CD4-positive, alpha-beta T cell treated with Interferon alpha-2 for 1 hour (primary cell): Measurements from ENCODE around the gene RNF40.

Source experiments
- DNase-seq, 2 donors: peaks; one replicate each; pipeline ENCODE4 v3.0.0-alpha.2; 2020 to 2022

The RNF40 gene

GRCh38 chr16:30764816-30765465, 2.8 kb downstream of the RNF40 start:
- DNase-seq, result no peak

DNA sequence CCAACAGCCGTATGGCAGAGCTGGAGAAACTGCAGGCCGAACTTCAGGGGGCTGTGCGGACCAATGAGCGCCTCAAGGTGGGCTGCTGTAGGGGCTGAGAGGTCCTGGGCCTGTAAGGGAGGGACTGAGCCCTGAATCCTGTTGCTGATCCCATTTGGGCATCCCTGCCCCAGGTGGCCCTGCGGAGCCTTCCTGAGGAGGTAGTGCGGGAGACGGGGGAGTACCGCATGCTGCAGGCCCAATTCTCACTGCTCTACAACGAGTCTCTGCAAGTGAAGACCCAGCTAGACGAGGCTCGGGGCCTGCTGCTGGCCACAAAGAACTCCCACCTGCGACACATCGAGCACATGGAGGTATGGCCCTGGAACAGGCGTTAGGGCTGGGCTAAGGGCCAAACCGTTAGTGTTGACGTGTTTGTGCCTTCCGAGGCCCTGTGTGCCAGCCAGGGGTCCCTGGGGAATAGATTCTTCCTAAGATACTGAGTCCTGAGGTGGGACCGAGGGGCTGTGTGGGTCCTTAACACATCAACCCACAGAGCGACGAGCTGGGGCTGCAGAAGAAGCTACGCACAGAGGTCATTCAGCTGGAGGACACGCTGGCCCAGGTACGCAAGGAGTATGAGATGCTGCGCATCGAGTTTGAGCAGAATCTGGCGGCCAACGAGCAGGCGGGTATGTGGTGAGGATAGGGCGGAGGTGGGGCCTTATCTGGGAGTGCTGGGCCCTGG, 4.2 kb downstream of the RNF40 start:
- no peak for DNase-seq

DNA sequence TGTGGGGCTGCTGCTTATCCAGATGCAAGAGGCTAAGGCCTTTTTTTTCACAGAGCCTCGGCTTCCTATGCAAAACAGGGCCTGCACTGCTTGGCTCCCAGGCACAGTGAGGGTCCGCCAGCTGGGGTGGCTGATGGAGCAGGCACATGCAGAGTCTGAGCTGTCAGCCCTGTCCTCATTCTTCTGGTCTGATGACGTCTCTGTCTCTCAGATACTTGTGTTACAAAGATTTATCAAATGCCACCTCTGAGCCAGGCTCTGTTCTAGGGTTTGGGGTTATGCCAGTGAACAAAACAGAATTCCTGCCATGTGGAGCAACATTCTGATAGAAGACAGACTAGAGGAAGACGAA, 4.8 kb downstream of the RNF40 start:
- DNase-seq, result no peak

- peak; percentile 44 to 66 for DNase-seq
Observed at GRCh38 chr16:30767767-30768465, 5.8 kb downstream of the RNF40 start.

GRCh38 chr16:30768583-30769181, 6.6 kb downstream of the RNF40 start:
- DNase-seq, result no peak

DNA sequence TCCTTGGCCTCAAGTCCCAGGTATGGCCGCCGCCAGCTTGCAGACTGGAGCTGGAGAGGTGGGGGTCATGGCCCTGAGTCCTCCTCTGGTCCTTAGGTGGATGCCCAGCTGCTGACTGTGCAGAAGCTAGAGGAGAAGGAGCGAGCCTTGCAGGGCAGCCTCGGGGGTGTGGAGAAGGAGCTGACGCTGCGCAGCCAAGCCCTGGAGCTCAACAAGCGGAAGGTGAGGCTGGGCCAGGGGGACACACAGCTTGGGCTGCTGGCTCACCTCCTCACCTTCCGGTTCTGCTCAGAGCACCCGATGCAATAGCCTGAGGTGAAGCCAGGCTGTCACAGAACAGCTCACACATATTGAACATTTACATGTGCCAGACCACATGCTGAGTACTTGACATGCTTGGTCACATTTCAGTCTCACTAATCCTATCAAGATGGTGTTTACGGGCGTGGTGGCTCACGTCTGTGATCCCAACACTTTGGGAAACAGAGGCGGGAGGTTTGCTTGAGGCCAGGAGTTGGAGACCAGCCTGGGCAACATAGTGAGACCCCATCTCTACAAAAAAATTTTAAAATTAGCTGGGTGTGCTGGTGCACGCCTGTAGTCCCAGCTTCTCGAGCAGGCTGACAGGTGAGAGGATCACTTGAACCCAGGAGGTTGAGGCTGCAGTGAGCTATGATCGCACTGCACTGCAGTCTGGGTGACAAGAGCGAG, 7.4 kb downstream of the RNF40 start:
- DNase-seq, result no peak

DNA sequence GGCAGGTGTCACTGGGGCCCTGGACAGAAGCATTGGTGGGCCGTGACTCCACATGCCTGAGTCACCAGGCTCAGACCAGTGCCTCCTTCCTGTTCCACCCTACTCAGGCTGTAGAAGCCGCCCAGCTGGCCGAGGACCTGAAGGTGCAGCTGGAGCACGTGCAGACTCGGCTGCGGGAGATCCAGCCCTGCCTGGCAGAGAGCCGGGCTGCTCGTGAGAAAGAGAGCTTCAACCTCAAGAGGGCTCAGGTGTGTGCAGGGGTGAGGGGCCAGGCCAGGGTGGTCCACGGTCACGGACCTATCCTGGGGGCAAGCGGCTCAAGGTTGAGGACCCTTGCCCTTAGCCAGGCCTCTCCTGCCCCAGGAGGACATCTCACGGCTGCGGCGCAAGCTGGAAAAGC, 9.6 kb downstream of the RNF40 start:
- no peak for DNase-seq

GRCh38 chr16:30773826-30774225, 11.7 kb downstream of the RNF40 start:
- DNase-seq, result no peak

GRCh38 chr16:30774367-30775130, 12.4 kb downstream of the RNF40 start:
- no peak for DNase-seq

DNA sequence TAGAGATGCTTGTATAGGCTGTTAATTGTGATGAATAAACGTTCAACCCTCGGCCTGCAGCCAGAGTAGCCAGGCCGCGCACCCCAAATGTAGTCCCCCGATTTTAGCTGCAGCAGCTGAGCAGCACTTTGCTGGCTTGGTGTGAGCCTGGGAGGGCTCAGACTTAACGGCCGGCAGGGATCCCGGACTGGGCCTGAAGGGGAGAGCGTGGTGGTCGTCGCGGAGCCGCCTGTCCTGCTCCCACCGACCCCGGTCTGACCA, 12.9 kb downstream of the RNF40 start:
- DNase-seq, result no peak

DNA sequence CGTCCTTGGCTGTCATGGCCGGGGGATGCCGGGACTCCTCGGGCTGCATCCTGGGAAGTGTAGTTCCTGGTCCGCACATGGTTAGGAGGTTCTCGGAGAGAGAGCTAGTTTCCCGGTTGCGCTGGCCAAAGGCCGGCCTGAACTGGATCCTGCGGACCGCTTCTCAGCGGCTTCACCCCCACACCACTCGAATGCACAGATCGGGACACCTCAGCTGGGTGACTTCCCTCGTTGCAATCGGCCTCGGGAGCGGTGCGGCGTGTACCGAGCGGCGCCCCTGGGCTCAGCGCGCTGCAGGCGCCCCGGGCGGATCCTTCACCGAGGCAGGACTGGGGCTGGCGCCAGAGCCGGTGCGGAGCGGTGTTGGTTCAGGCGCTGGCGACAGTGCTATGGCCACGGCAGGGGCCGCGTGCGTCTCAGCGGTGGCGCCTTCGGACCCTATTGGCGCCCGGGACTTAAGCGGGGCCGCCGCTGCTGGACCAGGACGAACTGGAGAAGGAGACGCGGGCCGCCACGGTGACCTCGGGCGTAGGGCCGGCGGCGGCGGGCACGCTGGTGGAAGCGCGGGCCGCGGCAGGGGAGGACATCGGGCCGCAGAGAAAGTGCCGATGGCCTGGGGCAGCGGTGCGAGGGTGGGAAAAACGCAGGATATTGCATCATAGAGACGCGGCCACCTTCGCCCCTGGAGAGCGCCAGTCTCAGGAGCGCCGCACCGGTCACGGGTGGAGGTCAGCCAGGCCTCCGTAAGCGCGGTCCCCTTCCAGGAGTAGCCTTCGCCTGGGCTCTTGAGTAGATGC, 13.5 kb downstream of the RNF40 start:
- peak; percentile 54 to 59 for DNase-seq

DNA sequence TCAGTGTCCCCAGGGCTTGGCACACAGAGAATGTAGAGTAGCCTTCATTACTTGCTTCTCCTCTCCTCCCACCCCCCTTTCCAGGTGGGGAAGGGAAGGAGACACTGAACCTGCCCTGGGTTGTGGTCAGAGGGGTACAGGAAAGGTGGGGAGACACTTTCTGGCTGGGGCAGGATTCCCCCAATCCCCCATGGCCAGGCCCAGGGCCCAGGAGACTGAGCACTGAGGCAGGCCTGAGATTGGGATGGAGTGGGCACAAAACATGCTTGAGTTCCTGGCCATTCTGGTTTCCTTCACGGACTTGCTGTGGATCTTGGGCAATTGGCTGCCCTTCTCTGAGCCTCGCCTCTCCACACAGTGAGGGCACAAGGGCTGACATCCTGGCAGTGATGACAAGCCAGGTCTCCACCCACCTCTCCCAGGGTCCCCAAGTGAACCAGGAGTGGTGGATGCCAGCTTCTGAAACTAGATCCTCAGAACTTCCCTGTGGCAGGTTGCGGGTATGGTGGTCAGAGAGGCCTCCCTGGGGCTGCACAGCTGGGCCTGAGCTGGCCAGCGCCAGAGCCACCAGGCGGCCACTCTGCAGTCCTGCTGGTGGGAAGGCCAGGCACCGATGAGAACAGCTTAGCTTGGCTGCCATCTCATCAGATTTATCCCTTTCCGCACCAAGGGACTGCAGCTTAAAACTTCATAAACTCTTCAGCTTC, 15.6 kb downstream of the RNF40 start:
- DNase-seq, result no peak

GRCh38 chr16:30778549-30779244, 16.6 kb downstream of the RNF40 start:
- DNase-seq, result no peak

GRCh38 chr16:30779596-30779995, 17.5 kb downstream of the RNF40 start:
- DNase-seq, result no peak

GRCh38 chr16:30780021-30780420, 17.9 kb downstream of the RNF40 start:
- DNase-seq, result no peak

- DNase-seq, result no peak
Observed at GRCh38 chr16:30780549-30780948, 18.4 kb downstream of the RNF40 start.

DNA sequence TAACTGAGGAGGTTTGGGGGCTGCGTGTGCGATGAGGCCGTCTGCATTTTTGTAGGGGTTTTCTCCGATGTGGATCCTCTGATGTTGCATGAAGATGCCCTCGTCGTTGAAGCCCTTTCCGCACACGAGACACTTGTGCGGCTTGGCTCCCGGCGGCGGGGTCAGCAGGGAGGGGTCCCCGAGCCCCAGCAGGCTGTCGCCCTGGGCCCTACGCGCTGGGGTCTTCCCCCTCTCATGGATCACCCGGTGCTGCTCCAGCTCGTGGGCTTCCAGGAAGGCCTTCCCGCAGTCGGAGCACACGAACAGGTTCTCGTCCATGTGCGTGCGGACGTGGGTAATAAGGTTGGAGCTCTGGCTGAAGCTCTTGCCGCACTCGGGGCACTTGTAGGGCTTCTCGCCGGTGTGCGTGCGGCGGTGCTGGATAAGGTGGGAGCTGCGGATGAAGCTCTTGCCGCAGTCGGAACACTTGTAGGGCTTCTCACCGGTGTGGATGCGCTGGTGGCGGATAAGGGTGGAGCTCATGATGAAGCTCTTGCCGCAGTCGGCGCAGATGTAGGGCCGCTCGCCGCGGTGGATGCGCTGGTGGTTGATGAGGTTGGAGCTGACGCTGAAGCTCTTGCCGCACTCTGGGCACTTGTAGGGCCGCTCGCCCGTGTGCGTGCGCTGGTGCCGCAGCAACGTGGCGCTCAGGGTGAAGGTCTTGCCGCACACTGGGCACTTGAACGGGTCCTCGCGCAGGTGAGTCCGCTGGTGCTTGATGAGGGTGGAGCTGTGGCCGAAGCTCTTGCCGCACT, 20.6 kb downstream of the RNF40 start:
- DNase-seq, result no peak

- no peak for DNase-seq
Observed at GRCh38 chr16:30783280-30784109, 21.4 kb downstream of the RNF40 start.

DNA sequence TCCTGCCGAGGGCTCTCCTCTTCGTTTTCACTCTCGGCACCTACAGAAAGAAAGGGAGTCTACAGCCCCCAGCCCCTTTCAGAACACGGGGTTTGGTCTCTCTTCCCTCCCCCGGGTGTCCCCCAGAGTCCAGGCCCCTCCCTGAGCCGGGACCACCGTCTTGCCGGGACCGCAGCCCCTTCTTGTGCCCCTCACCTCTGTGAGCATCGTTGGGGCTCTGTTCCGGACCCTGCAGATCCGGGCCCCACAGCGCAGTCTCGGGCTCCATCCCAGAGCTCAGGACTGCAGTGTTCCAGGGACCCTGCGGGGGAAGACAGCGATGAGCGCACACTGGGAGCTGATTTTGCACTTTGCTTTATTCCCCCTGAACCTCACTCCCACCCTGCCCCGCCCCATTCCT, 22.1 kb downstream of the RNF40 start:
- DNase-seq, result no peak
